Femur (tissue), 1 donor: Measurements from ENCODE around the gene TRNP1.

Experiments used
- DNase-seq: peaks from one replicate; pipeline ENCODE4 v3.0.0-alpha.2; 2017

The TRNP1 gene

GRCh38 chr1:27029517-27029916, 36.0 kb downstream of the TRNP1 start:
- DNase-seq, result no peak

DNA sequence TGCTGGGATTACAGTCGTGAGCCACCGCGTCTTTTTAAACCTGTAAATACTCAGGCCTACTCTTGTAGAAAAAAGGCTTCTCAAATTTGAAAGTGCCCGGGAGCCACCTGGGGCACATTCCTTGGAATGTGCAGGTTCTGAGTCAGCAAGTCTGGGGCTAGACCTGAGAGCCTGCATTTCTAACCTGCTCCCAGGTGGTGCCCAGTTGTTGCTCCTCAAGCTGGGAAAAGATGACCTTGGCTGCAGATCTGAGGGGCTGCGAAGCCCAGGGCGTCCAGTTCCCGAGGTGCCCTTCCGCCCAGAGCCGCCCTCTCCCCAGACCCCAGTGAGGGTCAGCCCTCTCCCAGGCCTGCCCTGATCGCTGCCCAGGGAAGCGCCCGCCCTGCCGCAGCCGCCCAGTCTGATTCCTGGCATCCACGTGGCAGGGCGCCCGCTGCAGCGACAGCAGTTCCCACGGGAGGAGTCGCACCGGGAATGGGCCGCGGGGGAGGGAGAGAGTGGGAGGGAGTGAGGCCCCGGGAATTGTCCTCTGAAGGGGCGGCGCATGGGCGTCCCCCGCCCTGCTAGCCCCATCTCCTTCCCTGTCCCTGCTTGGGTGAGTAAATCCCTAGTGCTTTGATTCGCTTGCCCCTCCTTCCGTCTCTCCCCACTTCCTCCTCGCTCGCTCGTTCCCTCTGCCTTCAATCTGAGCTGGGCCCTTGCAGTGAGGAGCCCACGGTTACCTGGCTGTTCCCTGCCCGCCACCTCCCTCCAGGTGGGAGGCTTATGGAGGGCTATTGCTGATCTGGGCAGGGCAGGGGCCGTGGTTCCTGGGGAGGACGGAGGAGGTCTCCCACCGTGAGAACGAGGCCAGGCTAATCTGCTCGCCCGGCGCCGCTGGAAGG, 38.0 kb downstream of the TRNP1 start:
- peak; percentile 76 for DNase-seq

DNA sequence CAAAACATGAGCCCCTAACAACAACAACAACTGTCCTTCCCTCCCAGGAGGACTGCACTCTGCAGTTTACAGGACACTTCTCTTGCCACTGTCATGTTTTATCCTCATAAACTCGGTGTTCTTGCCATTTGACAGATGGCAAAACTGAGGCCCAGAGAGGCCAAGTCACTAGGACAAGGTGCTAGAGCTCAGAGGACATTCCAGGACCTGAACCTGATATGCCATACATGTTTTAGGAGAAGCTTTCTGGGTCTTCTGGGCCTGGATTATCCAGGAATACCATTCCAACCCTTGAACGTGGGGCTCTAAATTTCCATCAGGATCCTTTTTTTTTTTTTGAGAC, 38.6 kb downstream of the TRNP1 start:
- DNase-seq, result no peak

DNA sequence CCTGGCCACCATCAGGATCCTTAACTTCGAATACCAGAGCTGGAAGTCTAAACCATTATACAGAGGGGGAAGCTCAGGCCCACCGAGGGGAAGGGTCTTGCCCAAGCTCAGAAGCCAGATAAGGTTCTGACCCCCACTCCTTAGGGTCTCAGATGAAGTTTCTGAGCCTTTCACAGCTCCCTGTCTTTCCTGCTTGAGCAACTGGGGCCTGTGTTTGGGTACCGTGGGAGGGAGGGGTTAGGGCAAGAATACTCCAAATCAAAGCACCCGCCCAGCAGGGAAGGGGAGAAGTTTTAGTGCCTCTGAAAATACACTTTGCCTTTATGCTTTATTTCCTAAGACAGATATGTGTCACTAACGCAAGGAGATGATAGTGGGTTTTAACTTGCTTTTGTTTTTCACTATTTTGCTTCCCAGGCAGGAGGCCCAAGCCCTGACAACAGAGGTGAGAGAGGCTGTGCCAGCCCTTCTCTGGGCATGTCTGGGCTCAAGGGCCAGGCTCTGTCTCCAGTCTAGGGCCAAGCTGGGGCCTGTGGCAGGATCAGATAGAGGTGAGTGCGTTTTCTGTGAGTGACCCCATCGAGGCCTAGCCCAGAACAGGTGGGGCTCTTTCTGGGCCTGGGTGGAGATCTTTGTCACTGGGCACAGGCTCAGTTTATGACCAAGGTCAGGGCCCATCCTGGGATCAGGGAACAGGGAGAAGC, 39.7 kb downstream of the TRNP1 start:
- no peak for DNase-seq

DNA sequence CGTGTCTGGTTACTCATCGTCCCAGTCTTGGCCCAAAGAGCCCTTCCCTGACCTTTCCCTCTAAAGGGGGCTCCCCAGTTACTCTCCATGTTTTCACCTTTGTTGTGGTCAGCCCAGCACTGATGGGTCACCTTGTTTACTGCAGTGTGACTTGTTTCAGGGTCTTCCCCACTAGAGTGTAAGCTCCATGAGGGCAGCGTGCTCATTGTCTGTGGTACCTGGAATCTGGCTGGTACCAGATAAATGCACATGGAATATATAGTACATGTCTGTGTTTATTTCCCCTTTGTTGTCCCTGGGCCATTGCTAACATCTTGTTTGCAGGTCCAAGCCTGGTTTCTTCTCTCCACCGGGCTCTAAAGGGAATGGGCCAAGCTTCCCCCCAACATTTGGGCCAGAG, 41.9 kb downstream of the TRNP1 start:
- no peak for DNase-seq

GRCh38 chr1:27036718-27037117, 43.2 kb downstream of the TRNP1 start:
- no peak for DNase-seq

- DNase-seq, result no peak
Measured at GRCh38 chr1:27037518-27037917, 44.0 kb downstream of the TRNP1 start.

DNA sequence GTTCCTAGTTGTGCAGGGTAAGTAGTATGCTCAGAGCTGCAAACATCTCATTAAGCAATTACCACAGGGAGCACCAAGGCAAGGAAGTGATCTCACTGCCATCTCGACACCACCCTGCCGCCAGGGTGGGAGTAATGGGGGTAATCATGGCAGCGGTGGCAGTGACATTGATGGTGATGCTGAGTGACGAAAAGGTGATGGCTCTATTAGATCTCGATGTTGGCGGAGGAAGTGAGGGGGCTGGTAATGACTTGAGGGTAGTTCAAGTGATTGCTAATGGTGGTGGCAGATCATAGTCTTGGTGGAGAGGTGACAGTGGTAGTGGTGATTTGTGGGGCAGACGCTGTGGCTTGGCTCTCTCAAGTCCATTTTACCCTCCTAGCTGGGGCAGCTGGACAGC, 44.5 kb downstream of the TRNP1 start:
- DNase-seq, result no peak

DNA sequence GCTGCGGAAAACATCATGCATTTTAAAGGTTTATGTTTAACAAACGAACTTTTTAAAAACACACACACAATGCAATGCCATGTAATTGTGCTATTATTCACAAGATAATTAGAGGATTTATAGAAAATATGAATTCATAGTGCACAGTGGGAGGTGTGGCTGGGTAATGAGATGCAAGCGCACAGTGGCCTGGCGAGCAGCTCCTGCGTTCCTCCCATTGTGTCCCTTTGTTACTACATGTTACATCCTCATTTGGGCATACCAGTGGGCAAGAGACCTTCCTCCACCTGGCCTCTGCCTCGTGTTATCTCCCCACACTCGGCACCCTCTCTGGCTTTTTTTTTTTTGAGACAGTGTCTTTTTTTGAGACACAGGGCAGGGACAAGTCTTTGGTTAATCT, 49.2 kb downstream of the TRNP1 start:
- no peak for DNase-seq

- DNase-seq, result peak; percentile 90
Measured at GRCh38 chr1:27044613-27045151, 51.2 kb downstream of the TRNP1 start.

- peak; percentile 66 for DNase-seq
Measured at GRCh38 chr1:27045973-27046558, 52.6 kb downstream of the TRNP1 start.

DNA sequence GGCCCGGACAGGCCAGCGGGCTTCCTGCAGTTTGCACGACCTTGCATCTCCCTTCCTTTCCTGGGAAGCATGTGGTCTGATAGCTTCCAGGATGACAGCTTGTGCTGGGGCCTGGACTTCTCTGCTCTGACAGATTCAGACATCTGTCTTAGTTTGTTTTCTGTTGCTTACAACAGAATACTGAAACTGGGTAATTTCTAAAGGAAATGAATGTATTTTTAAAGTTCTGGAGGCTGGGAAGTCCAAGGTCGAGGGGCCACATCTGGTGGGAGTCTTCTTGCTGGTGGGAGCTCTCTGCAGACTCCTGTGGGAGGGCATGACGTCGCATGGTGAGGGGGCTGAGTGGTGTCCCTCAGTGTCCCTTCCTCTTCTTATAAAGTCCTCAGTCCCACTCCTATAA, 54.4 kb downstream of the TRNP1 start:
- DNase-seq, result no peak

DNA sequence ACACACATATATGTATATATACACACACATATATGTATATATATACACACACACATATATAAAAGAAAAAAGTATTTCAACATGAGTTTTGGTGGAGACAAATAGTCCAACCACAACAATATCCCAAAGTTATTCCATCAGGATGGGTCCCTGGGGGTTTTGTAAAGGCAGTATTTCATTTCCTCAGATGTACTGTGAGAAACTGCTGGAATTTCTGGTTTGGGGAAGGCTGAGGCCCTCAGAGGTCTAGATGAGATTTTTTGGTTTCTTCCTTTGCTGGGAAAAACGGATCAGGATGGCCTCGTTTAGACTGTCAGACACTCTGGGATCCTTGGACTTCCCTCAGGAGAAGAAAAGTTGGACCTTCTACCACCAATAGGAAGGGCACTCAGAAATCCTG, 55.6 kb downstream of the TRNP1 start:
- no peak for DNase-seq

- no peak for DNase-seq
Measured at GRCh38 chr1:27049607-27050006, 56.1 kb downstream of the TRNP1 start.
